ENCODE measurements around the gene DGCR2.

Gene DGCR2

DNA sequence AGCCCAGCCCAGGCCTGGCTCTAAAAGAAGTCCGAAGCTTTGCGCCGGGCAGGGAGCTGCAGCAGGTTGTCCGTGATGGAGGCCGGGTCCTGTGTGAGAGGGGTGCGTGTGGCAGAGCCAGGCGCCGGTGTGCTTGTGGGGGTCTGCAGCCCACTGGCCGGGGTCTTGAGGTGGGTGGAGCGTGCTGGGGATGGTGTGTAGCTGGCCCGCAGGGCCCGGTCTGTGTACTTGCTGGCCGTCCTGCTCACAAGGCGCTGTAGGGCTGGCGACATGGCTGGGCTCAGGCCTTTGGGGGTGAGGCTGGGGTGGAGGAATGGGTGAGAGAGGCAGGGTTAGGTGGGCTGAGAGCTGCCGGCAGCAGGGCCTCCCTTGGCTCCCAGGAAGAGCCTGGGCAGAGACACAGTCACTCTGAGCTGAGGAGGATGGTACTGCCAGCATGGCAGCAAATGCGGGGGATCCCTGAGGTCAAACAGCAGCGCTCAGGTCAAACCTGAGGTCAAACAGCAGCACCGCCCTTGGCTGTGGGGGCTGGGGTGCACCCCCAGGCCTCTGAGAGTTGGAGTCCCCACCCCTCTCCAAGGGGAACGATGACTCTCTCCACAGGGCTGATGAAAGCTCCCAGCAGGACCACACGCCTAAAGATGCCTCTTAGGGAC, 12.1 kb upstream of the DGCR2 start:
- peaks cover 80% of the 10 kb centered on the region for H3K36me3 ChIP-seq (ENCODE audit: insufficient read depth, insufficient read length, low read length)
- no peaks in the 10 kb centered on the region for H3K4me1 ChIP-seq (ENCODE audit: insufficient read depth, insufficient read length)
- no peak overlapping the region for H3K9ac ChIP-seq (ENCODE audit: insufficient read length, low read depth)
- no peak for DNase-seq (ENCODE audit: low read depth, low spot score)
- TF ChIP-seq SUZ12 (IDR thresholded peaks at IDR 0.05; ENCODE audit: extremely low read depth, insufficient read depth, insufficient read length) (no peak), YY1 (IDR thresholded peaks at IDR 0.05; ENCODE audit: insufficient read depth, insufficient read length) (no peak), ZNF274 (IDR thresholded peaks at IDR 0.05; ENCODE audit: low read depth, low read length) (no peak)
- H3K27me3 ChIP-seq (ENCODE audit: insufficient read depth, insufficient read length): no peaks in the 10 kb centered on the region
- H3K9me3 ChIP-seq (ENCODE audit: insufficient read depth, low read length): no peaks in the 10 kb centered on the region
- H3K4me3 ChIP-seq (ENCODE audit: insufficient read length, low read depth): no peak overlapping the region

GRCh38 chr22:19133561-19133960, 11.3 kb upstream of the DGCR2 start:
- no peak for TF ChIP-seq SUZ12 (IDR thresholded peaks at IDR 0.05; ENCODE audit: extremely low read depth, insufficient read depth, insufficient read length)
- no peak for TF ChIP-seq ZNF274 (IDR thresholded peaks at IDR 0.05; ENCODE audit: low read depth, low read length)
- TF ChIP-seq YY1 (IDR thresholded peaks at IDR 0.05; ENCODE audit: insufficient read depth, insufficient read length): no peak
- H3K9ac ChIP-seq (ENCODE audit: insufficient read length, low read depth): no peak overlapping the region
- H3K36me3 ChIP-seq (ENCODE audit: insufficient read depth, insufficient read length, low read length): peaks cover 73% of the 10 kb centered on the region
- no peak for DNase-seq (ENCODE audit: low read depth, low spot score)
- H3K4me1 ChIP-seq (ENCODE audit: insufficient read depth, insufficient read length): no peaks in the 10 kb centered on the region
- H3K27me3 ChIP-seq (ENCODE audit: insufficient read depth, insufficient read length): no peaks in the 10 kb centered on the region
- H3K9me3 ChIP-seq (ENCODE audit: insufficient read depth, low read length): no peaks in the 10 kb centered on the region
- no peak overlapping the region for H3K4me3 ChIP-seq (ENCODE audit: insufficient read length, low read depth)

GRCh38 chr22:19132693-19133400, 10.6 kb upstream of the DGCR2 start:
- Histone ChIP-seq H3K4me1 (ENCODE audit: insufficient read depth, insufficient read length) (no peaks in the 10 kb centered on the region), H3K36me3 (ENCODE audit: insufficient read depth, insufficient read length, low read length) (peaks cover 66% of the 10 kb centered on the region), H3K9me3 (ENCODE audit: insufficient read depth, low read length) (no peaks in the 10 kb centered on the region), H3K27me3 (ENCODE audit: insufficient read depth, insufficient read length) (no peaks in the 10 kb centered on the region), H3K4me3 (ENCODE audit: insufficient read length, low read depth) (no peak overlapping the region), H3K9ac (ENCODE audit: insufficient read length, low read depth) (no peak overlapping the region)
- DNase-seq (ENCODE audit: low read depth, low spot score): no peak
- TF ChIP-seq YY1 (IDR thresholded peaks at IDR 0.05; ENCODE audit: insufficient read depth, insufficient read length): no peak
- no peak for TF ChIP-seq SUZ12 (IDR thresholded peaks at IDR 0.05; ENCODE audit: extremely low read depth, insufficient read depth, insufficient read length)
- no peak for TF ChIP-seq ZNF274 (IDR thresholded peaks at IDR 0.05; ENCODE audit: low read depth, low read length)

GRCh38 chr22:19132153-19132552, 9.9 kb upstream of the DGCR2 start:
- TF ChIP-seq SUZ12 (IDR thresholded peaks at IDR 0.05; ENCODE audit: extremely low read depth, insufficient read depth, insufficient read length) (no peak), YY1 (IDR thresholded peaks at IDR 0.05; ENCODE audit: insufficient read depth, insufficient read length) (no peak), ZNF274 (IDR thresholded peaks at IDR 0.05; ENCODE audit: low read depth, low read length) (no peak)
- Histone ChIP-seq H3K27me3 (ENCODE audit: insufficient read depth, insufficient read length) (no peaks in the 10 kb centered on the region), H3K4me1 (ENCODE audit: insufficient read depth, insufficient read length) (no peaks in the 10 kb centered on the region), H3K4me3 (ENCODE audit: insufficient read length, low read depth) (no peak overlapping the region), H3K9me3 (ENCODE audit: insufficient read depth, low read length) (no peaks in the 10 kb centered on the region), H3K36me3 (ENCODE audit: insufficient read depth, insufficient read length, low read length) (peaks cover 59% of the 10 kb centered on the region), H3K9ac (ENCODE audit: insufficient read length, low read depth) (no peak overlapping the region)
- DNase-seq (ENCODE audit: low read depth, low spot score): no peak

GRCh38 chr22:19131685-19132015, 9.4 kb upstream of the DGCR2 start:
- no peak overlapping the region for H3K9ac ChIP-seq (ENCODE audit: insufficient read length, low read depth)
- no peak for DNase-seq (ENCODE audit: low read depth, low spot score)
- H3K36me3 ChIP-seq (ENCODE audit: insufficient read depth, insufficient read length, low read length): peaks cover 54% of the 10 kb centered on the region
- no peaks in the 10 kb centered on the region for H3K4me1 ChIP-seq (ENCODE audit: insufficient read depth, insufficient read length)
- TF ChIP-seq ZNF274 (IDR thresholded peaks at IDR 0.05; ENCODE audit: low read depth, low read length) (no peak), SUZ12 (IDR thresholded peaks at IDR 0.05; ENCODE audit: extremely low read depth, insufficient read depth, insufficient read length) (no peak), YY1 (IDR thresholded peaks at IDR 0.05; ENCODE audit: insufficient read depth, insufficient read length) (no peak)
- H3K27me3 ChIP-seq (ENCODE audit: insufficient read depth, insufficient read length): no peaks in the 10 kb centered on the region
- no peak overlapping the region for H3K4me3 ChIP-seq (ENCODE audit: insufficient read length, low read depth)
- no peaks in the 10 kb centered on the region for H3K9me3 ChIP-seq (ENCODE audit: insufficient read depth, low read length)

DNA sequence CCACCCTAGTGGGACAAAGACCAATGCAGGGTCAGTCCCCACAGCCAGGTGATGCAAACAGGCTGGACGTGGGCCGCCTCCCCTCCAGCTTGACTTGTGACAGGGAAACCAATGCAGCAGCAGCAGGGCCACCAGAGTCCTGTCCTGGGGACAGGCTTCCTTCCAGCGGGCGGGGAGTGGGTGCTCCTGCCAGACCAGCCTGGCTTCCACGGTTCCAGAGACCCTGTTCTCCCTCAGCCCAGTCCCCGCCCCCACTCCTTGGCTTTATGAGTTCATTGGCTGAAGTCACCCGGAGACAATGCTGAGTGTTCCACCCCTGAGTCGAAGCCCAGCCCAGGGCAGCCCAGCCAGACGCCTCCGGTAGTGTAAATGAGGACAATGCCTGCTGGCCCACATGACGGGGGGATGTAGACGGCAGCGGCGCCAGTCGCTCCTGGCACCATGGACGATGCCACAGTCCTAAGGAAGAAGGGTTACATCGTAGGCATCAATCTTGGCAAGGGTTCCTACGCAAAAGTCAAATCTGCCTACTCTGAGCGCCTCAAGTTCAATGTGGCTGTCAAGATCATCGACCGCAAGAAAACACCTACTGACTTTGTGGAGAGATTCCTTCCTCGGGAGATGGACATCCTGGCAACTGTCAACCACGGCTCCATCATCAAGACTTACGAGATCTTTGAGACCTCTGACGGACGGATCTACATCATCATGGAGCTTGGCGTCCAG, 8.9 kb upstream of the DGCR2 start, which contains the start of gene TSSK2:
Gene TSSK2, plus strand, starts transcription at position 350 of the 726 bp plus-strand sequence. Its CDS starts 92 bp downstream, at position 442.
- Histone ChIP-seq H3K36me3 (ENCODE audit: insufficient read depth, insufficient read length, low read length) (peaks cover 50% of the 10 kb centered on the region), H3K4me3 (ENCODE audit: insufficient read length, low read depth) (no peak within 1 kb of the TSS), H3K9ac (ENCODE audit: insufficient read length, low read depth) (no peak within 1 kb of the TSS), H3K27me3 (ENCODE audit: insufficient read depth, insufficient read length) (no peaks in the 10 kb centered on the region), H3K9me3 (ENCODE audit: insufficient read depth, low read length) (no peaks in the 10 kb centered on the region), H3K4me1 (ENCODE audit: insufficient read depth, insufficient read length) (no peaks in the 10 kb centered on the region)
- DNase-seq (ENCODE audit: low read depth, low spot score): no peak
- TF ChIP-seq YY1 (IDR thresholded peaks at IDR 0.05; ENCODE audit: insufficient read depth, insufficient read length) (no peak), ZNF274 (IDR thresholded peaks at IDR 0.05; ENCODE audit: low read depth, low read length) (no peak), SUZ12 (IDR thresholded peaks at IDR 0.05; ENCODE audit: extremely low read depth, insufficient read depth, insufficient read length) (no peak)

- Histone ChIP-seq H3K9me3 (ENCODE audit: insufficient read depth, low read length) (no peaks in the 10 kb centered on the region), H3K27me3 (ENCODE audit: insufficient read depth, insufficient read length) (no peaks in the 10 kb centered on the region), H3K36me3 (ENCODE audit: insufficient read depth, insufficient read length, low read length) (peaks cover 43% of the 10 kb centered on the region), H3K4me3 (ENCODE audit: insufficient read length, low read depth) (no peak overlapping the region), H3K4me1 (ENCODE audit: insufficient read depth, insufficient read length) (no peaks in the 10 kb centered on the region), H3K9ac (ENCODE audit: insufficient read length, low read depth) (no peak overlapping the region)
- no peak for TF ChIP-seq ZNF274 (IDR thresholded peaks at IDR 0.05; ENCODE audit: low read depth, low read length)
- no peak for TF ChIP-seq YY1 (IDR thresholded peaks at IDR 0.05; ENCODE audit: insufficient read depth, insufficient read length)
- no peak for TF ChIP-seq SUZ12 (IDR thresholded peaks at IDR 0.05; ENCODE audit: extremely low read depth, insufficient read depth, insufficient read length)
- no peak for DNase-seq (ENCODE audit: low read depth, low spot score)
These were observed 7.7 kb upstream of the DGCR2 start for GRCh38 chr22:19129871-19130270.
